Endothelial cell of umbilical vein (primary cell): ENCODE measurements around the gene SAMD14. TPM values are rescaled to one million over a fixed set of nuclear protein-coding genes. Genes with fewer than 3 reads are reported as not detected.

Source experiments
- BruUV-seq: library from RNA; stranded (reverse); fragments of 400-500 nt; replicated peaks from 2 replicates; lab custom pipeline; 2021; lab: Mats Ljungman, UMichigan
- CTCF ChIA-PET: fragments of 300-600, 350-600 bp; sonication (Branson Sonifier 250); formaldehyde crosslinking; loops from one replicate; lab custom pipeline; 2021; ENCODE audit warnings: antibody characterized with exemption, inconsistent platforms; lab: Charles Lee
- POLR2A ChIA-PET: fragments of 300-600, 350-600 bp; sonication (Branson Sonifier 250); formaldehyde crosslinking; loops from one replicate; lab custom pipeline; 2021; ENCODE audit warnings: antibody characterized with exemption, inconsistent platforms; lab: Charles Lee
- DNase-seq: peaks from one replicate; pipeline ENCODE4 v3.0.0-alpha.2; 2011; ENCODE audit warnings: low read depth, low spot score
- FAIRE-seq: peaks from 2 replicates; lab custom pipeline; 2011; peaks lifted over from hg19 to GRCh38; lab: Jason Lieb, UNC
- H2AFZ ChIP-seq: 2 replicates; pipeline ENCODE4 v1.6.0; 2012; ENCODE audit warnings: low read depth, low read length, control low read depth, inconsistent platforms
- H3K27ac ChIP-seq: 2 replicates; pipeline ENCODE4 v1.5.1; 2011; ENCODE audit warnings: low read depth, mild to moderate bottlenecking, control low read depth, low read length, moderate library complexity; ENCODE audit not compliant: insufficient read depth
- H3K27me3 ChIP-seq, 2 experiments: 2 replicates each; pipeline versions ENCODE4 v1.6.0 to v1.6.1; 2011; ENCODE audit warnings: low read length in 2 of 2, mixed read lengths in 1 of 2; ENCODE audit not compliant: control insufficient read depth in 2 of 2, insufficient read depth in 2 of 2
- H3K36me3 ChIP-seq, 2 experiments: 2 replicates in 1 of 2; 3 replicates in 1 of 2; pipeline ENCODE4 v1.5.1; 2011; ENCODE audit warnings: low read length in 2 of 2, mild to moderate bottlenecking in 1 of 2, moderate library complexity in 1 of 2; ENCODE audit not compliant: control insufficient read depth in 2 of 2, insufficient read depth in 2 of 2; ENCODE audit errors: extremely low read depth in 1 of 2
- H3K4me1 ChIP-seq: 3 replicates; pipeline ENCODE4 v1.5.1; 2011; ENCODE audit warnings: mild to moderate bottlenecking, low read length; ENCODE audit not compliant: control insufficient read depth, insufficient read depth; ENCODE audit errors: extremely low read depth
- H3K4me2 ChIP-seq: 2 replicates; pipeline ENCODE4 v1.6.1; 2011; ENCODE audit warnings: low read length, control low read depth, mixed read lengths; ENCODE audit not compliant: insufficient read depth
- H3K4me3 ChIP-seq, 3 experiments: fragments of 200-600 bp in 1 of 3; sonication (generic), shearing (Covaris generic) in 1 of 3; replicated peaks in 1 of 3; 2 replicates each; pipeline ENCODE4 v1.5.1; 2011 to 2016; ENCODE audit warnings: control low read depth in 3 of 3, low read length in 3 of 3, mild to moderate bottlenecking in 2 of 3, inconsistent platforms in 1 of 3, low read depth in 1 of 3, moderate library complexity in 1 of 3; ENCODE audit not compliant: insufficient read depth in 1 of 3
- H3K79me2 ChIP-seq: 2 replicates; pipeline ENCODE4 v1.6.0; 2012; ENCODE audit warnings: low read length, inconsistent platforms; ENCODE audit not compliant: control insufficient read depth, insufficient read depth
- H3K9ac ChIP-seq: replicated peaks from 2 replicates; pipeline ENCODE3; 2011; ENCODE audit warnings: low read length, control low read depth; ENCODE audit not compliant: insufficient read depth; ENCODE audit errors: extremely low read depth
- H3K9me1 ChIP-seq: replicated peaks from 3 replicates; pipeline ENCODE4 v1.6.0; 2011; ENCODE audit warnings: mild to moderate bottlenecking, low read length; ENCODE audit not compliant: control insufficient read depth, insufficient read depth; ENCODE audit errors: extremely low read depth
- H3K9me3 ChIP-seq: replicated peaks from 2 replicates; pipeline ENCODE4 v1.5.1; 2012; ENCODE audit warnings: low read length, inconsistent platforms; ENCODE audit not compliant: control insufficient read depth, insufficient read depth
- H4K20me1 ChIP-seq: replicated peaks from 2 replicates; pipeline ENCODE3; 2011; ENCODE audit warnings: mild to moderate bottlenecking, low read length; ENCODE audit not compliant: control insufficient read depth, insufficient read depth; ENCODE audit errors: extremely low read depth
- CTCF ChIP-seq, 2 donors: IDR thresholded peaks; 1 replicate in 1 of 2; 2 replicates in 1 of 2; pipeline ENCODE4 v1.5.1; 2011; ENCODE audit warnings: low read length in 2 of 2, mild to moderate bottlenecking in 2 of 2, moderate library complexity in 2 of 2, control low read depth in 1 of 2, inconsistent platforms in 1 of 2, low read depth in 1 of 2; ENCODE audit not compliant: insufficient read depth in 1 of 2; ENCODE audit errors: extremely low read depth in 1 of 2
- EZH2 ChIP-seq: IDR thresholded peaks from 2 replicates; pipeline ENCODE4 v1.6.1; 2012; ENCODE audit warnings: borderline replicate concordance, low read depth, mild to moderate bottlenecking, moderate library complexity, low read length, inconsistent platforms; ENCODE audit not compliant: severe bottlenecking
- FOS ChIP-seq: IDR thresholded peaks from 2 replicates; pipeline ENCODE4 v1.6.1; 2011; ENCODE audit warnings: mild to moderate bottlenecking, low read length, moderate library complexity, borderline replicate concordance; ENCODE audit not compliant: insufficient read depth
- GATA2 ChIP-seq: IDR thresholded peaks from 2 replicates; pipeline ENCODE4 v1.7.0; 2011; ENCODE audit warnings: low read depth, mild to moderate bottlenecking, moderate library complexity, mixed read lengths, low read length; ENCODE audit not compliant: insufficient read length, insufficient read depth
- JUN ChIP-seq: IDR thresholded peaks from 2 replicates; pipeline ENCODE4 v1.6.1; 2011; ENCODE audit warnings: borderline replicate concordance, low read depth; ENCODE audit not compliant: insufficient read length, insufficient read depth
- POLR2A ChIP-seq: IDR thresholded peaks from 2 replicates; pipeline ENCODE4 v1.6.1; 2012; ENCODE audit warnings: low read depth, mild to moderate bottlenecking, control low read depth, low read length
- dilution Hi-C: fragments of 300-500 bp; cut with MboI; formaldehyde crosslinking; loops from one replicate; pipeline ENCODE4 v1.15.0; 2019; ENCODE audit warnings: low sequenced_read_pairs; ENCODE audit not compliant: extremely low pct_ligation_motif_present
- intact Hi-C: fragments of 100-400 bp; cut with micrococcal nuclease; formaldehyde crosslinking; loops from one replicate; pipeline ENCODE4 v1.10.0; 2022
- polyA plus RNA-seq, 4 experiments: library from polyadenylated mRNA; depleted of rRNA in 3 of 4; stranded (reverse) in 3 of 4; unstranded in 1 of 4; fragments of >200 nt; gene quantifications; 2 replicates each; pipeline versions ENCODE4 v1.2.1 to v1.2.3, GENCODE V29; 2011 to 2012; ENCODE audit warnings: missing spikeins in 1 of 4
- total RNA-seq: library from RNA; stranded (reverse); gene quantifications from 2 replicates; pipeline ENCODE4 v1.2.3, GENCODE V29; 2021

Gene SAMD14
- total and polyA plus RNA-seq, 2 donors (not counting 3 experiments of a cell fraction or from before 2014, with no cell fraction given), result 6.8 to 15.6 TPM

DNA sequence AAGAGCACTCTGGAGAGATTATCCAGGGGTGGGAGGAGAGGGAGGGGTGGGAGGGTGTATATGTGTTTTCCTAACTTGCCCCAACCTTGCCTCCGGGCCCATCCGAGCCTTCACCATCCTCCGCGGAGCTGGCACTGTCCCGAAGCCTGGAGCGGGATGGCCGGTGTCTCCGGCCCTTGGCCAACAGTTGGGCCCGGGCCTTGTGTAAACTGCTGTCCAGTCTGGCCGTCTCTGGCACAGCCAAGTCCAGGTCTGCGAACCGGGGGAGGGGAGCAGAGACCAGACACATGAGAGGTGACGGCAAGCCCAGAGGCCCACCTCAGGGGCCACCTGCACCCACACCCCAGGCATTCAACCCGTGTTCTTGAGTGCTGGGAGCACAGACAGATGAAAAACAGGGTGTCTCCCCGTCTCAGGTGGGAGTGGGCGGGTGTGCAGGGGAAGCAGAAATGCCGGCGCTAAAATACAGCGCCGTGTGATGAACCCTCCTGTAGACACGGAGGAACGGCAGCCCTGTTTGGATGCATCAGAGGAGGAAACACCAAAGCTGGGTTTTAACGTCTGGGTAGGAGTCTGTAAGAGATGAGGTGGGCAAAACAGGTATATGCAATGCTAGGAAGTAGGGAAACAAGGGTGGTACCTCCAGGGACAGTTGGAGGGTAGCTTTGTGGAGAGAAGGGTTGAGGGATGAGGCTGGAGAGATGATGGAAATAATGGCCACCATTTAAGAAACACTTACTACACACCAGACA lies 11.7 kb downstream of the SAMD14 start:
- Histone ChIP-seq H3K9ac (no peak overlapping the region), H3K9me3 (no peaks in the 10 kb centered on the region), H3K4me2 (no peak overlapping the region), H3K4me1 (peaks cover under 1% of the 10 kb centered on the region), H3K9me1 (no peaks in the 10 kb centered on the region), H4K20me1 (no peaks in the 10 kb centered on the region), H2AFZ (no peak overlapping the region), H3K27me3 (no peaks in the 10 kb centered on the region), H3K4me3 (no peak overlapping the region), H3K79me2 (no peaks in the 10 kb centered on the region), H3K27ac (no peak overlapping the region), H3K36me3 (peaks cover 0 to 4% of the 10 kb centered on the region in 2 experiments)
- CTCF ChIA-PET, result interaction anchor here (0.7 to 4.6 kb wide), 17 partner anchors 9 to 180 kb away, joined by 3 to 57 read pairs (median 9); partner anchors contain the start of genes PPP1R9B and SAMD14
- dilution Hi-C loops (no loop called here), intact Hi-C loops (loop anchor here (10.0 kb wide), 1 partner anchor 147 kb away; no protein-coding TSS in a partner anchor)
- DNase-seq (no peak), FAIRE-seq (no peak)
- no TSS peak for BruUV-seq
- POLR2A ChIA-PET, result interaction anchor here (0.5 to 0.7 kb wide), 2 partner anchors 13 to 33 kb away, joined by 3 to 4 read pairs; no protein-coding TSS in a partner anchor
- TF ChIP-seq FOS (no peak), GATA2 (no peak), CTCF (IDR thresholded peaks at IDR 0.05; ENCODE audit: extremely low read depth in 1 of 2, insufficient read depth in 1 of 2, low read depth in 1 of 2, low read length in 2 of 2) (no peak), POLR2A (no peak), JUN (no peak), EZH2 (no peak)
